GM20000 (cell line): Measurements from ENCODE around the gene CHRNA5.

Experiments used
- DNase-seq: peaks from one replicate; pipeline ENCODE4 v3.0.0; 2012; ENCODE audit warnings: low spot score
- TF ChIP-seq, protein P1 (sequence below): IDR thresholded peaks from 2 replicates; pipeline ENCODE4 v1.5.1; 2012; ENCODE audit warnings: mild to moderate bottlenecking, control low read depth; ENCODE audit errors: extremely low read depth, missing control alignments

Gene CHRNA5

DNA sequence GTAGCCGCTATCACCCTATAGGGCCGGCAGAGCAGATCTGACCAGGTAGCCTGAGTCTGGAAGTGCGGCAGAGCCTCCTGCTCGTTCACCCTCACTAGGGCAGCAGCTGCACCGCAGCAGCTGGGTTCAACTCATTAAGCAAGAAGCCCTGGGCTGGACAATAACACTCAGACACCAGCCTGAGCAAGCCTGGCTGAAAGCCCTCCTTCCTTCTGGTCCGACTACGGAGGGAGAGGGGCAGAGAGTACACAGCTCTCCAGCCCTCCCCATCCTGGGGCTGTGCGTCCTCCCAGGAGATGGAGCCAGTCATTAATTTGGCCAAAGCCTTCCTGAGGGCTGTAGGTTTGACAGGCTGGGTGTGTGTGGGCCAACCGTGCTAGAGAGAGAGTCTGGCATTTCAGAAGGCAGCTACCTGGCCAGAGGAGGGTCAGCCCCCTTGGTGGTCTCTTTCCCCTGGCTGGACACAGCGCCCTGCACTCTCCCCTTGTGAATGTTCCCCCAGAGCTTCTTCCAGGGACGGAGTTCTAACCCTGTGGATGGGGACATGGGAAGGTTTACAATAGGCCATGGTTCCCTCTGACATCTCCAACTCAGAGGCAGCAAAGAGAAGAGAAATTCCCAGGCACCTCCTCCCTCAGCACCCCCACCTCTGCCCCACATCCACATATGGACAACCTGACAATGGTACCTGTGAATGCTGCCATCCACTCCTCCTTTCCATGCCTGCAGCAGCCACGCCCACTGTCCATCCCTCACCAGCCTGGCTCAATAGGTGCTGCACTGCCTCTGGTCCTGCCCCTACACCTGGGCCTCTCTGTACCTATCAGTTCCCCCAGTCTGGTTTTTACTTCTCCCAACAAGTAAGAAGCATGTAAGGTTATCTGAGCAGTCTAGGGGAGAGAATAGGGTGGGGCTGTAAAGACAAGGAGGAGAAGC is 69.2 kb downstream of the CHRNA5 start:
- TF ChIP-seq, protein P1, sequence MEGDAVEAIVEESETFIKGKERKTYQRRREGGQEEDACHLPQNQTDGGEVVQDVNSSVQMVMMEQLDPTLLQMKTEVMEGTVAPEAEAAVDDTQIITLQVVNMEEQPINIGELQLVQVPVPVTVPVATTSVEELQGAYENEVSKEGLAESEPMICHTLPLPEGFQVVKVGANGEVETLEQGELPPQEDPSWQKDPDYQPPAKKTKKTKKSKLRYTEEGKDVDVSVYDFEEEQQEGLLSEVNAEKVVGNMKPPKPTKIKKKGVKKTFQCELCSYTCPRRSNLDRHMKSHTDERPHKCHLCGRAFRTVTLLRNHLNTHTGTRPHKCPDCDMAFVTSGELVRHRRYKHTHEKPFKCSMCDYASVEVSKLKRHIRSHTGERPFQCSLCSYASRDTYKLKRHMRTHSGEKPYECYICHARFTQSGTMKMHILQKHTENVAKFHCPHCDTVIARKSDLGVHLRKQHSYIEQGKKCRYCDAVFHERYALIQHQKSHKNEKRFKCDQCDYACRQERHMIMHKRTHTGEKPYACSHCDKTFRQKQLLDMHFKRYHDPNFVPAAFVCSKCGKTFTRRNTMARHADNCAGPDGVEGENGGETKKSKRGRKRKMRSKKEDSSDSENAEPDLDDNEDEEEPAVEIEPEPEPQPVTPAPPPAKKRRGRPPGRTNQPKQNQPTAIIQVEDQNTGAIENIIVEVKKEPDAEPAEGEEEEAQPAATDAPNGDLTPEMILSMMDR = no peak
- DNase-seq = no peak

DNA sequence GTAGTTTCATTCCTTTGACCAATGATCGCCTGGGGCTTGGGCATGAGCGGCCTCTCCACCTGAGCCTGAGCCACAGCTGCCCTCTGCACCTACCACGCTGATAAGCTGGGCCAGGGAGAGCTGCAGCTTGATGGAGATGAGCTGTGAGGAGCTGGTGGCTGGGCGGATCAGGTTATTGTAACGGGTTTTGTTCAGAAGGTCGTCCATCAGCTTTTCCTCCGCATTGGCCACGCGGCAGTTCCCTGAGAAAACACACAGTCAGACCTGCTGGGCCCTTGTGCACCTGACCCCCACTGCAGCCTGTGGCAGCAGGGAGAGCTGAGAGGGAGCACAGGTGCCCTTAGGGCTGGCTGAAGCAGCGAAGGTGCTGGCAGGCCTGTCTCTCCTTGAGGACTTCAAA is 70.0 kb downstream of the CHRNA5 start:
- no peak for DNase-seq
- TF ChIP-seq, protein P1 = no peak

DNA sequence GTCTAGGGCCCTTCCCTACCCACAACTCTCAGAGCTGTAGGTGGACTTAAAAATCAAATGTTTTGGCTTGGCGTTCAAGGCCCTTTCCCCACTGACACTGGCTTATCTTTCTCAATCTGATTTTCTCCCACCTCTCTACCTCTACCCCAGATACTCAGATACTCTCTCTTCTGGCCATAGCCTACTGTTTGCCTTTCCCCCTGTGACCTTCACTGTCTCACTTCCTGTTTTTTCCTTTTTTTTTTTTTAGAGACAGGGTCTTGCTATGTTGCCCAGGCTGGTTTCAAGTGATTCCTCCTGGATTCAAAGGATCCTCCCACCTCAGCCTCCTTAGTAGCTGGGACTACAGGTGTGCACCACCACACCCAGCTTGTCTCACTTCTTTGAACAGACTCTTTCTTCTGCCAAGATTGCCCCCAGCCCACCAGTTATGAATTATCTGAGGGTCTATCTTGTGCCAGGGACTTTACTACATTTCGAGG is 71.1 kb downstream of the CHRNA5 start:
- TF ChIP-seq, protein P1 = no peak
- no peak for DNase-seq

DNA sequence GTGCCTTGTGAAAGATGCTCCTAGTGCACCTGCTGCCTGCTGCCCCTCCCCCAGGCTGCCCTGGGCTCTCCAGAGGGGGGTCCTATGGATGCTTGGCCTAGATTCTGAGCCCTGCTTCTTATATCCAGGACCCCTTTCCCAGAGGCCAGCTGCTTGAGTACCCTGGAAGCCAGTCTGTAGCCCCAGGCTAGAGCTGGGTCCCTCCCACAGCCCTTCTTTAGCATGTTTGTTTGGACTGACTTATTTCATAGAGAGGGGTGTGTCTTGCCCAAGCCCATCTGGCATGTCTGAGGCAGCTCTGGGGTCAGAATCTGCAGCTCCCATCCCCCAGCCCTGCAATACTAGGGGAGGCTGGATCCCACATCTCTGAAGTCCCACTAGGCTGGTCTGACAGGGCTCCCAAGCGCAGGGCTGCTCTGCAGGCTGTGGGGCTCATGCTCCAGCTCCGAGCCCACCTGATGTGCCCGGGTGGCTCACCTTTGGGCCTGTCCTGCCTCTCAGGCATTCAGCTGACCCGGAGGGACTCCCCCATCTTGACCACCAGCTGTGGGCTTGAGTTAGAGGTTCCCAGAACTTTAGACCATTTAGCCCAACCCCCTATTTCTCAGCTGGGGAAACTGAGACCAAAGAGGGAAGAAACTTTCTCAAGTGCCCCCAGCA is 72.6 kb downstream of the CHRNA5 start:
- TF ChIP-seq, protein P1 = no peak
- no peak for DNase-seq

DNA sequence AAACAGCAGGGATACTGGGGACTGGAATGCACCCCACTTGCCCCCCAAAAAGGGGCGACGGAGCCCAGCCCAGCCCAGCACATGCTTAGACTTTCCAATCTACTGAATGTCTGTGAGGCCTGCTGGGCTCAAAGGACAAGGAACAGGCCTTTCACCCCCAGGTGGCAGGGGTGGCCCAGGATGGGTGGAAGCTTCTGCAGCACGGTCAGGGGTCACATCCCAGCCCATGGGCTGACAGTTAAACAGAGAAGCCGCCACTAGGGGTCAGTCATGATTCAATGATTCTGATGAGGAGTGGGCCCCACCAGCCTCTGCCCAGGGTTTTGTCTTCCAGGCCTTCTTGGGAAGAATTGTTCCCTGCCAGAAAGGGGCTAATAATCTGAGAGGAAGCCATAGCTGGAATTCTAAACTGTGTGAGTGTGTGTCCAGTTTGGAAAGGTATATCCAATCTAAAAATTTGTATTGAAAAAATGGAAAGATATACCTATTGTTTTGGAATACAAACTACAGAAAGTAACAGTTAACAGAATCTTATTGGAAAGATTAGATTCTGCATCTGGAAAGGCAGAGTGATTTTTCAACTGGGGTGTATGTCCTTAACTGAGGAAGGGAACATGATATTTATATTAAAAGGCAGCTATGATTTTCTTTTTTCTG is 73.5 kb downstream of the CHRNA5 start:
- TF ChIP-seq, protein P1 = peak; percentile 10
- peak; percentile 81 for DNase-seq

DNA sequence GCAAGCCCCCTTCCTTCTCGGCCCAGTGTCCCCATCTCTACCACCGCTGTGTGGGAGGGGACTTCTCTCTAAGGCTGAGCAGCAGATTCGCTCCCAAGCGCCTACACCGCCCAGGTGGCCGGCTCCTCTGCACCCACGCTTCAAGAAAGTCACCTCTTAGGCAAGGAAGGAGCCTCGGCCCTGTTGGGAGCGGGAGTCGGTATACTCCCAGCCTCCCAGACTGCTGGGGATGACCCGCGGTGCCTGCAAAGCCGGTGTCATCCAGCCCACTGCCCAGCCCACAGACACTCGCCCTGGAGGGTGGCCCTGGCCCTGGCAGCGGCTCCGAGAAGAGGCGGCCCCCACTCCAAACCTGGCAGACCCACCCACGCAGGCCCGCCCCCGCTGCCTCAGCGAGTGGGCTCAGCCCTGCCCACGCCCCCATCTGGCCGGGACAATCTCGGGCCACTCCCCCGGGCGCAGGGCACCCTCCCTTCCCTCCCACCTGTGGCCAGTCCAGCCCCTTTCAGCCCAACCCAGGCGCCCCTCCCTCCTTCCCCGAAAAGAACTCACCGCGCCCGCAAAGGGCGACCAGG is 75.3 kb downstream of the CHRNA5 start:
- TF ChIP-seq, protein P1 = no peak
- DNase-seq = no peak
